Keratinocyte (primary cell): Measurements from ENCODE around the gene OR51T1. TPM values are rescaled to one million over a fixed set of nuclear protein-coding genes. Genes with fewer than 3 reads are reported as not detected.

Experiments used
- DNase-seq: peaks from one replicate; pipeline ENCODE4 v3.0.0-alpha.2; 2011; ENCODE audit warnings: low read depth, missing footprints, low spot score
- FAIRE-seq: peaks from 2 replicates; lab custom pipeline; 2011; peaks lifted over from hg19 to GRCh38; lab: Jason Lieb, UNC
- H2AFZ ChIP-seq: 2 replicates; pipeline ENCODE4 v1.6.0; 2012; ENCODE audit warnings: low read length, control low read depth, inconsistent platforms; ENCODE audit not compliant: control insufficient read depth
- H3K27ac ChIP-seq: 2 replicates; pipeline ENCODE4 v1.5.1; 2011; ENCODE audit warnings: low read length; ENCODE audit not compliant: control insufficient read depth, insufficient read depth
- H3K27me3 ChIP-seq: 3 replicates; pipeline ENCODE4 v1.6.0; 2011; ENCODE audit warnings: low read length; ENCODE audit not compliant: control insufficient read depth, insufficient read depth; ENCODE audit errors: extremely low read depth
- H3K36me3 ChIP-seq, 2 experiments: 2 replicates in 1 of 2; 3 replicates in 1 of 2; pipeline ENCODE4 v1.5.1; 2011; ENCODE audit warnings: low read length in 2 of 2, mild to moderate bottlenecking in 1 of 2; ENCODE audit not compliant: control insufficient read depth in 2 of 2, insufficient read depth in 2 of 2; ENCODE audit errors: extremely low read depth in 1 of 2
- H3K4me1 ChIP-seq: 3 replicates; pipeline ENCODE4 v1.5.1; 2011; ENCODE audit warnings: low read length; ENCODE audit not compliant: control insufficient read depth, insufficient read depth; ENCODE audit errors: extremely low read depth
- H3K4me2 ChIP-seq: 3 replicates; pipeline ENCODE4 v1.6.0; 2011; ENCODE audit warnings: low read depth, low read length; ENCODE audit not compliant: control insufficient read depth, insufficient read depth; ENCODE audit errors: extremely low read depth
- H3K4me3 ChIP-seq, 3 experiments: fragments of 200-600 bp in 1 of 3; sonication (generic) in 1 of 3; 2 replicates in 2 of 3; 3 replicates in 1 of 3; pipeline ENCODE4 v1.5.1; 2011 to 2016; ENCODE audit warnings: low read length in 3 of 3, mild to moderate bottlenecking in 3 of 3, control low read depth in 2 of 3, inconsistent platforms in 1 of 3, low read depth in 1 of 3, mixed read lengths in 1 of 3, mixed run types in 1 of 3, moderate library complexity in 1 of 3; ENCODE audit not compliant: control insufficient read depth in 2 of 3, insufficient read depth in 2 of 3; ENCODE audit errors: extremely low read depth in 1 of 3
- H3K79me2 ChIP-seq: 2 replicates; pipeline ENCODE4 v1.6.0; 2012; ENCODE audit warnings: low read length; ENCODE audit not compliant: control insufficient read depth, insufficient read depth
- H3K9ac ChIP-seq: 3 replicates; pipeline ENCODE4 v1.6.0; 2011; ENCODE audit warnings: low read length; ENCODE audit not compliant: control insufficient read depth, insufficient read depth; ENCODE audit errors: extremely low read depth
- H3K9me1 ChIP-seq: 3 replicates; pipeline ENCODE4 v1.6.0; 2011; ENCODE audit warnings: low read length; ENCODE audit not compliant: control insufficient read depth, insufficient read depth; ENCODE audit errors: extremely low read depth
- H3K9me3 ChIP-seq: 2 replicates; pipeline ENCODE4 v1.5.1; 2012; ENCODE audit warnings: low read depth, low read length; ENCODE audit not compliant: control insufficient read depth
- H4K20me1 ChIP-seq: 3 replicates; pipeline ENCODE4 v1.6.0; 2011; ENCODE audit warnings: low read length; ENCODE audit not compliant: control insufficient read depth, insufficient read depth; ENCODE audit errors: extremely low read depth
- CTCF ChIP-seq, 3 experiments: IDR thresholded peaks in 1 of 3; conservative IDR thresholded peaks in 1 of 3; optimal IDR thresholded peaks in 1 of 3; 2 replicates in 2 of 3; 3 replicates in 1 of 3; pipeline versions ENCODE3 to v1.5.1; 2011; ENCODE audit warnings: low read length in 3 of 3, mild to moderate bottlenecking in 3 of 3, moderate library complexity in 2 of 3, control low read depth in 1 of 3, inconsistent platforms in 1 of 3; ENCODE audit not compliant: insufficient read depth in 2 of 3; ENCODE audit errors: extremely low read depth in 1 of 3
- EZH2 ChIP-seq: IDR thresholded peaks from one replicate; pipeline ENCODE4 v1.6.1; 2012; ENCODE audit warnings: inconsistent platforms, mild to moderate bottlenecking, low read length, moderate library complexity
- dilution Hi-C: fragments of 300-500 bp; cut with MboI; formaldehyde crosslinking; loops from one replicate; pipeline ENCODE4 v1.7.0; 2020; ENCODE audit warnings: low sequenced_read_pairs; ENCODE audit not compliant: extremely low pct_ligation_motif_present
- polyA minus RNA-seq, 3 experiments: library from RNA; depleted of rRNA, polyadenylated mRNA; stranded (reverse); fragments of >200 nt; gene quantifications; 1 replicate in 1 of 3; 2 replicates in 1 of 3; 3 replicates in 1 of 3; pipeline ENCODE4 v1.2.3, GENCODE V29; 2011
- polyA plus RNA-seq, 5 experiments: library from polyadenylated mRNA; depleted of rRNA in 3 of 5; stranded (reverse) in 3 of 5; stranded (forward) in 1 of 5; unstranded in 1 of 5; fragments of >200 nt; gene quantifications; 1 replicate in 1 of 5; 2 replicates in 3 of 5; 3 replicates in 1 of 5; pipeline versions ENCODE4 v1.2.1 to v1.2.3, GENCODE V29; 2011 to 2012; ENCODE audit warnings: missing spikeins in 2 of 5, low read depth in 1 of 5, low replicate concordance in 1 of 5

OR51T1 gene, protein sequence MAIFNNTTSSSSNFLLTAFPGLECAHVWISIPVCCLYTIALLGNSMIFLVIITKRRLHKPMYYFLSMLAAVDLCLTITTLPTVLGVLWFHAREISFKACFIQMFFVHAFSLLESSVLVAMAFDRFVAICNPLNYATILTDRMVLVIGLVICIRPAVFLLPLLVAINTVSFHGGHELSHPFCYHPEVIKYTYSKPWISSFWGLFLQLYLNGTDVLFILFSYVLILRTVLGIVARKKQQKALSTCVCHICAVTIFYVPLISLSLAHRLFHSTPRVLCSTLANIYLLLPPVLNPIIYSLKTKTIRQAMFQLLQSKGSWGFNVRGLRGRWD
- not detected in 3 replicates for polyA plus RNA-seq
- polyA plus RNA-seq (2011; ENCODE audit: low read depth), result not detected
- not detected in 2 replicates for polyA plus RNA-seq (2011; cell fraction: cytosol; rRNA removed)
- polyA plus RNA-seq (2011; cell fraction: nucleus; rRNA removed), result not detected in 2 replicates
- polyA plus RNA-seq (2012; ENCODE audit: low replicate concordance), result not detected in 2 replicates
- polyA minus RNA-seq, result 0.92 TPM in 1 of 3 replicates, not detected in the others
- polyA minus RNA-seq (2011; cell fraction: cytosol; rRNA and poly(A)+ RNA removed), result not detected
- polyA minus RNA-seq (2011; cell fraction: nucleus; rRNA and poly(A)+ RNA removed), result not detected in 2 replicates

GRCh38 chr11:4881860-4882500 lies at the start of gene OR51T1:
OR51T1 (plus strand) TSS chr11:4881900; CDS start chr11:4881900, 0 bp downstream.
- dilution Hi-C loops, result no loop called here
- H3K9ac ChIP-seq, result no peak within 1 kb of the TSS
- H3K79me2 ChIP-seq, result no peaks in the 10 kb centered on the region
- H3K4me1 ChIP-seq, result no peaks in the 10 kb centered on the region
- no peaks in the 10 kb centered on the region for H3K9me1 ChIP-seq
- FAIRE-seq (no peak), DNase-seq (no peak)
- no peaks in the 10 kb centered on the region for H3K27me3 ChIP-seq
- no peak within 1 kb of the TSS for H3K4me2 ChIP-seq
- H3K9me3 ChIP-seq, result no peaks in the 10 kb centered on the region
- H3K4me3 ChIP-seq, result no peak within 1 kb of the TSS
- H3K27ac ChIP-seq, result no peak within 1 kb of the TSS
- H3K36me3 ChIP-seq, result no peaks in the 10 kb centered on the region
- TF ChIP-seq CTCF (optimal IDR thresholded peaks at IDR 0.05 in 1 of 3, IDR thresholded peaks at IDR 0.05 in 1 of 3, conservative IDR thresholded peaks at IDR 0.05 in 1 of 3; ENCODE audit: extremely low read depth in 1 of 3, insufficient read depth in 2 of 3, low read length in 3 of 3) (no peak), EZH2 (no peak)
- no peaks in the 10 kb centered on the region for H4K20me1 ChIP-seq
- H2AFZ ChIP-seq, result no peak within 1 kb of the TSS

- Histone ChIP-seq H3K27me3 (no peaks in the 10 kb centered on the region), H2AFZ (no peak overlapping the region), H3K79me2 (no peaks in the 10 kb centered on the region), H3K4me2 (no peak overlapping the region), H3K9me1 (no peaks in the 10 kb centered on the region), H3K4me1 (no peaks in the 10 kb centered on the region), H4K20me1 (no peaks in the 10 kb centered on the region), H3K9ac (no peak overlapping the region), H3K36me3 (no peaks in the 10 kb centered on the region), H3K4me3 (no peak overlapping the region), H3K9me3 (no peaks in the 10 kb centered on the region), H3K27ac (no peak overlapping the region)
- dilution Hi-C loops, result no loop called here
- TF ChIP-seq EZH2, result no peak
- no peak for TF ChIP-seq CTCF (optimal IDR thresholded peaks at IDR 0.05 in 1 of 3, IDR thresholded peaks at IDR 0.05 in 1 of 3, conservative IDR thresholded peaks at IDR 0.05 in 1 of 3; ENCODE audit: extremely low read depth in 1 of 3, insufficient read depth in 2 of 3, low read length in 3 of 3)
- no peak for DNase-seq
- no peak for FAIRE-seq
These were observed 41.7 kb upstream of the OR51T1 start for GRCh38 chr11:4839851-4840549.
